HG03103 (cell line): ENCODE results near the gene MSL2.
"Not testable (repeated sequence)": the region's sequence is repeated elsewhere in the genome, so short reads cannot be mapped to it uniquely, and the experiment has no call there.

ENCODE experiments used
- ATAC-seq: cut with Tn5 transposase; IDR thresholded peaks from one replicate; pipeline ENCODE4 v1.9.1; 2021; ENCODE audit warnings: low read depth; ENCODE audit not compliant: unreplicated experiment

The MSL2 gene

DNA sequence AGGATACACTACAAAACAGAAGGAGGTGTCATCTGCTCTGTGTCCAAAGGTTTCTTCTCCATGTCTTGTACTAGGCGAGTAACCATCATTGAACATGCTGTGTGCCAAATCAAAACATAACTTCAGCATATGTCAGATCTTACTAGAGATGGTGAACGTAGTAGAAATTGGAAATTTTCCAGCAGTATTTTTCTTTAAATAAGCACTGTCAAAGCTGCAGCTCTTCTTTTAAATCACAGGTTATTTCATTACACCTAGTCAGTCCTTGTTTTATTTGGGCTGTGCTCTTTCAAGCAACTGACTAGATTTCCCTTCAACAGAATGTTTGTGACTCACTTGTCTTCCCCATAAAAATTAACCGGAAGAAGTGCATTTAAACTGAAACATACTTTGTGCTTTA is 46.5 kb downstream of the MSL2 start:
- ATAC-seq, result no peak

DNA sequence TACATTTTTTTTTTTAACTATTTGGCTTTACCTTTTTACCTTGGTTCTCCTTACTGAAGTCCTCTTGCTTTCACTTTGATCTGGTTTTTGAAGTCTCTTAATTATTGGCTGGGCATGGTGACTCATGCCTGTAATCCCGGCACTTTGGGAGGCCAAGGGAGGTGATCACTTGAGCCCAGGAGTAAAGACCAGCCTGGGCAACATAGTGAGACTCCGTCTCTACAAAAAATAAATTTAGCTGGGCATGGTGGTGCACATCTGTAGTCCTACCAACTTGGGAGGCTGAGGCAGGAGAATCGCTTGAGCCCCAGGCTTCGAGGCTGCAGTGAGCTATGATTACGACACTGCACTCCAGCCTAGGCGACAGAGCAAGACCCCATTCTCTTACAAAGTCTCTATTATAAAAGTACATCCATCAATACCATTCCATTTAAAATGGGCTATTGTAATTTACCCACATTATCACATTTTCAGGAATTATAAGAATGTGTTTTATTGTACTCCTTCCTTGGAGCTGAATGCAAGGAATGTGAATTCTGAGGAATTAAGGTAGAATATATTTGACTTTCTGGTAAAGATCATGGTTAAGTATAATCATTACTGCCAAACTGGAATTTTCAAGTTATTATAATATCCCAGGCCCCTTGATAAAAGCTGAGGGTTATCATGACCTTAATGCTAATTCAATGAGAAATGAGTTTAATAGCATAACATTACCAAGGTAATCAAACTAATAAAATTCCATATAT is 49.0 kb downstream of the MSL2 start:
- no peak for ATAC-seq

DNA sequence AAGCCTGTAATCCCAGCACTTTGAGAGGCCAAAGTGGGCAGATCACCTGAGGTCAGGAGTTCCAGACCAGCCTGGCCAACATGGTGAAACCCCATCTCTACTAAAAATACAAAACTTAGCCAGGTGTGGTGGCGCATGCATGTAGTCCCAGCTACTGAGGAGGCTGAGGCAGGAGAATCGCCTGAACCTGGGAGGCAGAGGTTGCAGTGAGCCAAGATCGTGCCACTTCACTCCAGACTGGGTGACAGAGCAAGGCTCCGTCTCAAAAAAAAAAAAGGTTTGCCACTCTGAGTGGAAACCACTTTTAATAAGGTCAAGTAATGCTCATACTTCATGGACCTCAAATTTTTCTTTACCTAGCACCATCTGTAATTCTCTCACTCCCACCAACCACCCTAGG is 51.7 kb downstream of the MSL2 start:
- ATAC-seq, result not testable (repeated sequence)

DNA sequence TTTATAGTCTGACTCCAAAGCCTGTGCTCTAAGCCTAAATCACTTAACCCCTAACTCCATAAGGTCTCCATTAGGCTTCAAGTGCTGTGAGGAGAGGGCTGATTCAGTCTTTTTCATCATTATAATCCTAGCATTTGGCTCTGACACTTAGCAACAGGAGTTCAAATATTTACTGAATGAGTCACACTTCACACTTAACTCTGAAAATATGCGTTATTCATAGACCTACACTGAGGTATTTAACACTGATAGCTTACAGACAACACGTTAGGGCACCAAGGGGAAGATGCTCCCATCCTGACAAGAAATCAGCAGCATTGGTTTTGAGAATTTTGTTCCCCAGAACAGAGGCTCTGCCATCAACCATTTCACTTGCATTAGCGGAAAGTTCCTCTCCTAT is 53.5 kb downstream of the MSL2 start:
- no peak for ATAC-seq

DNA sequence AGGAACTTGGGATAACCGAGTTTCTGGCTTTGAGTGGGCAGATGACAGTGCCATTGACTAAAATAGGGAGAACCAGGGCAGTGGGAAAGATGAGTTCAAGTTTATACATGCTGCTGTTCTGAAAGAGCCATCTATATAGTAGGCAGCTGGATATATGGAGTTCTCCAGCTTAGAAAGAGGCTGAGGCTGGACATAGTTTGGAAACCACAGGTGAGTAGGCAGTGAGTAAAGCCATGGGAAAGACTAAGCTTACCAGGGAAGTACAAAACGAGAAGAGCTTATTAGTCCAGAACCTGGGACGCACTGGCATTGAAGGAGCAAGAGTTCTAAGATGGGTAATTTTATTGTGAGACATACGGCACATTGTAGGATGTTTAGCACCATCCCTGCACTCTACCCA is 54.2 kb downstream of the MSL2 start:
- no peak for ATAC-seq

DNA sequence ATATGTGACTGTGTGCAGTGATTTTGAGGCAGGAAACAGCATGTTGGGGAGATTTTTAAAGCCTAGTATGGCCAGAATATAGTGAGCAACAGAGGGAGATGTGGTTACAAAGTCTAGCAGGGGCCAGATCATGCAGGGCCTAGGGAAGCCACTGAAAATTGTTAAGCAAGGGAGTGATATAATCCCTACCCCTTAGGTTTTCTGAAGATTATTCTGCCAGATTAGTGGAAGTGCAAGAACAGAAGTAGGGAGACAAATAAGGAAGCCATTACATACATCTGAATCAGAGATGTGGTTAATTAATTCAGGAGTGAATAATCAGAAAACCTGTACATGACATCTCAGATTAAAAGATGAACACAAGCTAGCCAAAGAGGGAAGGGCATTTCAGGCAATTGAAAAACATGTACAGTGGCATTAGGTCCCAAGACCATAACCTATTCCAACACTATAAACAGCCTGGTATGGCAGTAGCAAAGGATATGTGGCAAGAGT is 54.8 kb downstream of the MSL2 start:
- no peak for ATAC-seq

DNA sequence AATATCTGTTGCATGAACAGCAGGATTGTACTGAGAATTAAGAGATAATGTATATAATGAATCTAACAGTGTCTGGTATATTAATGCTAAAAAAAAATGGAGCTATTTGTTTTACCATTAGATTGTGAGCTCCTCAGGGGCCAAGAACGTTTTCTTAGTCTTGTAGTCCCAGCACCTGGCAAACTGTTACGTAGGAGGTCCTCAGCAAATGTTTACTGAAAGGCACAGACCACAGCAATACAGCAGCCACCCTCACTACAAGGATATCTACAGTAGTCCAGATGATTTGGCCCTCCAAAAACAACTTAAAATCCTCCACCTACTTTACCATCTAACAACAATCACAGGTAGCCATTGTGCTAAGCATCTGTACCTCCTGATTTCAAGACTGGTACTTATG is 59.7 kb downstream of the MSL2 start:
- ATAC-seq, result no peak

DNA sequence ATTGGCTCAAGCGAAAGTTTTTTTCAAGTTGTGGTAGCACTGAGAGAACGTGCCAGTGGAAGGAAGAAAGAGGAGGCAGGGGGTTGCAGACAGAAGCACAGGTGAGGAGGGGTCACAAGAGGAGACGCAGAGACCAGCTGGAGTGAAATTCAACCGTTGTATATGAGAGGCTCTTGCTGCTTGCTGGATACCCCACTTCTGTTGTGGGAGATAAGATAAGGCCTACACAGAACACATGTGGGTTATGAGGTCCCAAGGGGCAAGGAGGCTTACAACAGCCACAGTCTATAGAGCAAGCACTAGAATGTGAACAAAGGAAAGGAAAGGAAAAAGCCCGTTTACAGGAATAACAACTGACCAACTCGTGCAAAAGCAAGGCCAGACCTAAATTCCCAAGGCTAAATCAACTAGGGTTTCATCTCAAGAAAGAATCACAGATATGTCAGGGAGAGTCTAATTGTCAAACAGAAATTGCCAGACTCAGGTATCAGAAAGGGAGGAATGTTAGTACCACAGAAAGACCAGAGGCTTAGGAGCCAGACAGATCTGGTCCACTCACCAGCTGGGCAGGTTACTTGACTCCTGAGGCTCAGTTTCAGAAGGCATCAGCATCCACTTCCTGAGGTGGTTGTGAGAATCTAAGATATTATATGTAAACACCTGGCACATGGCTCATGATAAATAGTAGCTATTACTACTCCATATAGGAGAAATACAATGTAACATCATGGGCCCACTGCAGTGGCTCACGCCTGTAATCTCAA is 60.9 kb downstream of the MSL2 start:
- no peak for ATAC-seq

DNA sequence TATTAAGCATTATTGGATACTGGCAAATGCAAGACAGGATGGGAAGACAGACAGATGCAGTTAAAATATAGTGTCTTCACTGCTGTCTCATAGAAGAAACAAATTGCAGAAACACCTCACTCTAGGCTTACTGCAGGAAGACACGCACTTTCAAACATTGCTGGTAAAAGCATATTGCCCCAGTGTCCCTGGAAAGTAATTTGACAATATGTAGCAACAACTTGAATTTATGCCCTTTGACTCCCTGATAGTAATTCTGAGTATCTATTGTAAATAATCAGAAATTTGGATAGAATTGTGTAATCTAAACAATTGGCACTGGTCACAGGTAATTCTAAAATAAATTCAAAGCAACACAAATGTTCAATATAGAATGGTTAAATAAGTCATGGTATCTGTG is 62.0 kb downstream of the MSL2 start:
- no peak for ATAC-seq

DNA sequence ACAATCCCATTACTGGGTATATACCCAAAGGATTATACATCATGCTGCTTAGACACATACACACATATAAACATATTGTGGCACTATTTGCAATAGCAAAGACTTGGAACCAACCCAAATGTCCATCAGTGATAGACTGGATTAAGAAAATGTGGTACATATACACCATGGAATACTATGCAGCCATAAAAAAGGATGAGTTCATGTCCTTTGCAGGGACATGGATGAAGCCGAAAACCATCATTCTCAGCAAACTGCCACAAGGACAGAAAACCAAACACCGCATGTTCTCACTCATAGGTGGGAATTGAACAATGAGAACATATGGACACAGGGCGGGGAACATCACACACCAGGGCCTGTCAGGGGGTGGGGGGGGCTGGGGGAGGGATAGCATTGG is 64.5 kb downstream of the MSL2 start:
- ATAC-seq, result not testable (repeated sequence)

DNA sequence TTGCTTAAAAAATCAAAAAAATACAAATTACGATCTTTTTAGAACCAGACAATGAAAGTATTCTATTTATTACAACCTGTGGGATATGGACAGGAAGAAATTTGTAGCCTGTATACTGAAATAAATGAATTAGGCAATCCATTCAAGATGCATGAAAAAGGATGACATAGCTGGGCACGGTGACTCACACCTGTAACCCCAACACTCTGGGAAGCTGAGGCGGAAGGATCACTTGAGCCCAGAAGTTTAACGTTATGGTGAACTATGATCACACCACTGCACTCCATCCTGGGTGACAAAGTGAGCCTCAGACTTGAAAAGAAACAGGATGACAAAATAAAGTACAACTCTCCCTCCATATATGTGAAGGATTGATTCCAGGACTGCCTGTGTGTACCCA is 74.1 kb downstream of the MSL2 start:
- ATAC-seq, result no peak

DNA sequence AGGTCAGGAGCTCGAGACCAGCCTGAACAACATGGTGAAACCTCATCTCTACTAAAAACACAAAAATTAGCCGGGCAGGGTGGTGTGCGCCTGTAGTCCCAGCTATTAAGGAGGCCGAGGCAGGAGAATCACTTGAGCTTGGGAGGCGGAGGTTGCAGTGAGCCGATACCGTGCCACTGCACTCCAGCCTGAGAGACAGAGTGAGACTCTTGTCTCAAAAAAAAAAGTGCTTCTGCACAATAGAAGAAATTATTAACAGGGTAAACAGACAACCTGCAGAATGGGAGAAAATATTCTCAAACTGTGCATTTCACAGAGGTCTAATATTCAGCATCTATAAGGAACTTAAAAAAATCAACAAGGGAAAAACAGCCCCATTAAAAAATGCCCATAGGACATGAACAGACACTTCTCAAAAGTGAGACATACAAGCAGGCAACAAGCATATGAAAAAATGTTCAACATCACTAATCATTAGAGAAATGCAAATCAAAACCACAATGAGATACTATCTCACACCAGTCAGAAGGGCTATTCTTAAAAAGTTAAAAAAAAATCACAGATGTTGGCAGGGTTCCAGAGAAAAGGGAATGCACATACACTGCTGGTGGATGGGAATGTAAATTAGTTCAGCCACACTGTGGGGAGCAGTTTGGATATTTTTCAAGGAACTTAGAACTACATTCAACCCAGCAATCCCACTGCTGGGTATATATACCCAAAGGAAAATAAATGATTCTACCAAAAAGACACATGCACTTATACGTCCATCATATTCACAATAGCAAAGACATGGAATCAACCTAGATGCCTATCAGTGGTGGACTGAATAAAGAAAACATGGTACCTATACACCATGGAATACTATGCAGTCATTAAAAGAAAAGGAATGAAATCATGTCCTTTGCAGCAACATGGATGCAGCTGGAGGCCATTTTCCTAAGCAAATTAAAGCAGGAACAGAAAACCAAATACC is 75.5 kb downstream of the MSL2 start:
- peak; percentile 67 for ATAC-seq

DNA sequence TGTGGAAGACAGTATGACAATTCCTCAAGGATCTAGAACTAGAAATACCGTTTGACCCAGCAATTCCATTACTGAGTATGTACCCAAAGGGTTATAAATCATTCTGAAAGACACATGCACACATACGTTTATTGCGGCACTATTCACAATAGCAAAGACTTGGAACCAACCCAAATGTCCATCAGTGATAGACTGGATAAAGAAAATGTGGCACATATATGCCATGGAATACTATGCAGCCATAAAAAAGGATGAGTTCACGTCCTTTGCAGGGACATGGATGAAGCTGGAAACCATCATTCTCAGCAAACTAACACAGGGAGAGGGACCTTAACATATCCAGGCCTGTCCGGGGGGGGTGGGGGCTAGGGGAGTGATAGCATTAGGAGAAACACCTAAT is 76.4 kb downstream of the MSL2 start:
- not testable (repeated sequence) for ATAC-seq

DNA sequence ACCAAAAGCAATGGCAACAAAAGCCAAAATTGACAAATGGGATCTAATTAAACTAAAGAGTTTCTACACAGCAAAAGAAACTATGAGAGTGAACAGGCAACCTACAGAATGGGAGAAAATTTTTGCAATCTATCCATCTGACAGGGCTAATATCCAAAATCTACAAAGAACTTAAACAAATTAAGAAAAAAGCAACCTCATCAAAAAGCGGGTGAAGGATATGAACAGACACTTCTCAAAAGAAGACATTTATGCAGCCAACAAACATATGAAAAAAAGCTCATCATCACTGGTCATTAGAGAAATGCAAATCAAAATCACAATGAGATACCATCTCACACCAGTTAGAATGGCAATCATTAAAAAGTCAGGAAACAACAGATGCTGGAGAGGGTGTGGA is 76.8 kb downstream of the MSL2 start:
- ATAC-seq, result not testable (repeated sequence)

DNA sequence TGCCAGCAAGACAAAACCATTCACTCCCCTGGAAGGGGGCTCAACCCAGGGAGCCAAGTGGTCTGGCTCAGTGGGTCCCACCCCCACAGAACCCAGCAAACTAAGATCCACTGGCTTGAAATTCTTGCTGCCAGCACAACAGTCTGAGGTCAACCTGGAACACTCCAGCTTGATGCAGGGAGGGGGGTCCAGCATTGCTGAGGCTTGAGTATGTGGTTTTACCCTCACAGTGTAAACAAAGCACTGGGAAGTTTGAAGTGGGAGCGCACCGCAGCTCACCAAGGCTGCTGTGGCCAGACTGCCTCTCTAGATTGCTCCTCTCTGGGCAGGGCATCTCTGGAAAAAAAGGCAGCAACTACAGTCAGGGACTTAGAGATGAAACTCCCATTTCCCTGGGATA is 81.7 kb downstream of the MSL2 start:
- no peak for ATAC-seq

DNA sequence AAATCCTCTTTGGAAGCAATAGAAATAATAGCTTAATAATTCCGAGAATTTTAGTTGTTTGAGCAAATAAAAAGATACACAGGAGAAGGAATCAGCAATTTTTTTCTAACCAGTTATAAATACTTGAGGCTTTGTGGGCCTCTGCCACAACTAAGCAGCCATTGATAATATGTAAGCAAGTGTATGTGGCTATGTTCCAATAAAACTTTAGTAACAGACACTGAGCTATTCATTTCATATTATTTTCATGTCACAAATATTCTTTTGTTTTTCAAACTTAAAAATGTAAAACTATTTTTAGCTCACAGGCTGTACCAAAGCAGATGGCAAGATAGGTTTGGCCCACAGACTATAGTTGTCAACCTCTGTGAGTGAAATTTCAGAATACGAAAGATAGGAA is 85.7 kb downstream of the MSL2 start:
- no peak for ATAC-seq

DNA sequence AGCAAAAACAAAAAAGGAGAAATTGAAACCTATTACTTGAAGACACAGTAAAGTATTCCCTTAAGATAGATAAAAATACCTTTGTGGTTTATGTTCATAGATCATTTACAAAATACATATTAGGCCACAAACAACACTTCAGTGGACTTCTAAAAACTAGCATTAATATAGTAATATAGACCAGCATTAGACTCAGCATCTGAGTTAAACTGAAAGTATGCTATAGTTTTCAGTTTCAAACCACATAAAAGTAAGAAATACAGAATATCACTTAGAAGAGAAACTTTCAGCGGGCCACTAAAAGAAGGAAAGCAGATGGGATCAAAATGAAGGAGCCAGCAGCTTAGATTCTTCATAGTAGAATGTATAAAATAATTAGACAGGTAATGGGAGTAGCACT is 86.6 kb downstream of the MSL2 start:
- peak; percentile 90 for ATAC-seq

DNA sequence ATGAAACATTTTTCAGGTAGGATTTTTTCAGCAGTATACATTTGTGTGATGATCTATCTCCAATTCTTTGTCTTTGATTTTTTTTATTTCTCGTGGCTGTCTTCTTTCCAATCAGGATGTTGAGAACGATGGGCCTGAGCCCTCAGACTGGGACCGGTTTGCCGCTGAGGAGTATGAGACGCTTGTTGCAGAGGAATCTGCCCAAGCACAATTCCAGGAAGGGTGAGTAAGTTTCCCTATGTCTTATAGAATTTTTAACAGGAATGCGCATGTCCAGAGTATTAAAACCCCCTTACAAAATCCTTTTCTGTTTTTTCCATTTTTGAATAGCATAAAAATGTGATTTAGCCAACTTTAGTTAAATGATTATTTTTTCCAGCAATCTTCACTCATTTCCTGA is 90.0 kb downstream of the MSL2 start:
- no peak for ATAC-seq

DNA sequence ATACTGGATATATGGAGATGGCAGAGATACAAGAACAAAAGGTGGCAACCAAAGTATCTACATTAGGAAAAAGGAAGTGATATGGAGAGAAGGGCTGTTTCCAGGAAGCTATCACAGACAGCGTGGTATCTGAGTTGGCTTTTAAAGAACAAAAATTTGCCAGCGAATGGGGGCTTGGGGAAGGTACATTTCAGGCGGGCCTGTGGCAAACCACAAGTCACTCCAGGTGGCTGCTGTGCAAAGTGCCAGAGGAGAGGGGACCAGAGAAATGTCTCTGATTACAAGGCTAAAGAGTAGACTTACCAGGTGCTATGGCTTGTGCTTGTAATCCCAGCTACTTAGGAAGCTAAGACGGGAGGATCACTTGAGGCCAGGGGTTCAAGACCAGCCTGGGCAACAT is 91.1 kb downstream of the MSL2 start:
- no peak for ATAC-seq
